HEK293 (cell line): Measurements from ENCODE around the gene KRTCAP2.

ENCODE experiments used
- CTCF ChIA-PET: fragments of 350-600 bp; formaldehyde crosslinking; extraction: SDS; loops from one replicate; lab custom pipeline; 2021; ENCODE audit warnings: antibody characterized with exemption; lab: Yijun Ruan, JAX
- POLR2A ChIA-PET: fragments of 300-600 bp; formaldehyde crosslinking; extraction: SDS; loops from one replicate; lab custom pipeline; 2020; ENCODE audit warnings: antibody characterized with exemption, inconsistent platforms; lab: Yijun Ruan, JAX
- H3K27ac ChIP-seq: fragments of 200-500 bp; sonication (Bioruptor generic); 2 replicates; pipeline ENCODE4 v1.5.1; 2014; ENCODE audit warnings: low read depth, low read length, control low read depth, inconsistent platforms; ENCODE audit errors: extremely low read depth
- H3K36me3 ChIP-seq, 2 experiments: fragments of 200-500 bp in 1 of 2; sonication (Bioruptor generic) in 1 of 2; 1 replicate in 1 of 2; 2 replicates in 1 of 2; pipeline ENCODE4 v1.5.1; 2014 to 2017; ENCODE audit warnings: inconsistent platforms in 2 of 2, low read length in 2 of 2; ENCODE audit not compliant: control insufficient read depth in 2 of 2, insufficient read depth in 1 of 2
- H3K4me1 ChIP-seq: fragments of 200-500 bp; sonication (Bioruptor generic); 2 replicates; pipeline ENCODE4 v1.5.1; 2014; ENCODE audit warnings: mild to moderate bottlenecking, low read length, inconsistent platforms; ENCODE audit not compliant: control insufficient read depth, insufficient read depth
- H3K4me3 ChIP-seq: 2 replicates; pipeline ENCODE4 v1.5.1; 2011; ENCODE audit warnings: low read depth, mild to moderate bottlenecking, control low read depth, low read length, moderate library complexity
- H3K9me3 ChIP-seq: fragments of 200-500 bp; sonication (Bioruptor generic); 2 replicates; pipeline ENCODE4 v1.5.1; 2014; ENCODE audit warnings: low read depth, low read length, inconsistent platforms; ENCODE audit not compliant: control insufficient read depth, insufficient read depth
- BCL11B ChIP-seq: fragments of 450-650 bp; formaldehyde crosslinking; IDR thresholded peaks from 2 replicates; pipeline ENCODE4 v1.5.1; 2016; ENCODE audit warnings: low read depth, missing biosample characterization, missing genetic modification characterization
- CTCF ChIP-seq: fragments of 450-650 bp; formaldehyde crosslinking; IDR thresholded peaks from 2 replicates; pipeline ENCODE4 v1.5.1; 2016; ENCODE audit warnings: missing biosample characterization, missing genetic modification characterization
- ELK4 ChIP-seq: IDR thresholded peaks from 2 replicates; pipeline ENCODE4 v1.6.1; 2011; ENCODE audit warnings: mild to moderate bottlenecking, low read depth, low read length, borderline replicate concordance
- GLIS2 ChIP-seq: fragments of 450-650 bp; formaldehyde crosslinking; IDR thresholded peaks from 2 replicates; pipeline ENCODE4 v1.5.1; 2016; ENCODE audit warnings: missing biosample characterization, missing genetic modification characterization
- HOXC10 ChIP-seq: sonication (generic); formaldehyde crosslinking; IDR thresholded peaks from 2 replicates; pipeline ENCODE4 v1.8.1; 2023; ENCODE audit warnings: mild to moderate bottlenecking, missing genetic modification reagents
- KLF9 ChIP-seq: fragments of 450-650 bp; formaldehyde crosslinking; IDR thresholded peaks from 2 replicates; pipeline ENCODE4 v1.5.1; 2016; ENCODE audit warnings: missing biosample characterization, missing genetic modification characterization, low read depth
- PRDM2 ChIP-seq: fragments of 450-650 bp; formaldehyde crosslinking; IDR thresholded peaks from 2 replicates; pipeline ENCODE4 v1.5.1; 2016; ENCODE audit warnings: missing biosample characterization, missing genetic modification characterization, borderline replicate concordance
- PRDM4 ChIP-seq: fragments of 450-650 bp; formaldehyde crosslinking; IDR thresholded peaks from 2 replicates; pipeline ENCODE4 v1.5.1; 2017; ENCODE audit warnings: missing biosample characterization, missing genetic modification characterization
- SP2 ChIP-seq: fragments of 450-650 bp; formaldehyde crosslinking; IDR thresholded peaks from 2 replicates; pipeline ENCODE4 v1.5.1; 2016; ENCODE audit warnings: missing biosample characterization, missing genetic modification characterization
- TRIM28 ChIP-seq: IDR thresholded peaks from 2 replicates; pipeline ENCODE4 v1.6.1; 2011; ENCODE audit warnings: low read length, control low read depth, borderline replicate concordance
- WT1 ChIP-seq: fragments of 450-650 bp; formaldehyde crosslinking; IDR thresholded peaks from 2 replicates; pipeline ENCODE4 v1.5.1; 2016; ENCODE audit warnings: missing biosample characterization, missing genetic modification characterization
- ZIC2 ChIP-seq: fragments of 450-650 bp; formaldehyde crosslinking; IDR thresholded peaks from 2 replicates; pipeline ENCODE4 v1.5.1; 2016; ENCODE audit warnings: missing biosample characterization, missing genetic modification characterization
- ZNF10 ChIP-seq: fragments of 450-650 bp; formaldehyde crosslinking; IDR thresholded peaks from 2 replicates; pipeline ENCODE4 v1.5.1; 2017; ENCODE audit warnings: missing biosample characterization, missing genetic modification characterization
- ZNF132 ChIP-seq: fragments of 450-650 bp; formaldehyde crosslinking; IDR thresholded peaks from 2 replicates; pipeline ENCODE4 v1.5.1; 2017; ENCODE audit warnings: missing biosample characterization, missing genetic modification characterization, borderline replicate concordance
- ZNF175 ChIP-seq: fragments of 450-650 bp; formaldehyde crosslinking; IDR thresholded peaks from 2 replicates; pipeline ENCODE4 v1.5.1; 2016; ENCODE audit warnings: missing biosample characterization, missing genetic modification characterization
- ZNF366 ChIP-seq: fragments of 450-650 bp; formaldehyde crosslinking; conservative IDR thresholded peaks from 2 replicates; pipeline ENCODE4 v1.5.1; 2016; ENCODE audit warnings: missing biosample characterization, missing genetic modification characterization
- ZNF488 ChIP-seq: fragments of 450-650 bp; formaldehyde crosslinking; IDR thresholded peaks from 2 replicates; pipeline ENCODE4 v1.5.1; 2016; ENCODE audit warnings: missing biosample characterization, missing genetic modification characterization
- ZNF692 ChIP-seq: fragments of 450-650 bp; formaldehyde crosslinking; IDR thresholded peaks from 2 replicates; pipeline ENCODE4 v1.5.1; 2016; ENCODE audit warnings: missing biosample characterization, missing genetic modification characterization
- ZSCAN5A ChIP-seq: fragments of 450-650 bp; formaldehyde crosslinking; IDR thresholded peaks from 2 replicates; pipeline ENCODE4 v1.5.1; 2016; ENCODE audit warnings: missing biosample characterization, missing genetic modification characterization

The KRTCAP2 gene

GRCh38 chr1:155126556-155127104 lies 46.5 kb downstream of the KRTCAP2 start (continued):
- TF ChIP-seq KLF9 (tag by site-specific recombination): peak; percentile 54
- TF ChIP-seq HOXC10 (CRISPR knock-in tag): no peak
- 0 out of 2 replicates have a peak, but pooled peaks have one; percentile 51 for TF ChIP-seq BCL11B (tag by site-specific recombination)
- peak; percentile 52 for TF ChIP-seq SP2
- peak; percentile 72; the same call in 1 of the 2 replicates for TF ChIP-seq WT1 (tag by site-specific recombination)
- no peak for TF ChIP-seq ZNF488 (tag by site-specific recombination)
- 0 out of 2 replicates have a peak, but pooled peaks have one; percentile 15 for TF ChIP-seq CTCF (tag by site-specific recombination)
- TF ChIP-seq ZNF175 (tag by site-specific recombination): no peak
- TF ChIP-seq, all 188 proteins: peak for 41

- Histone ChIP-seq H3K4me1 (peaks cover 21% of the 10 kb centered on the region), H3K36me3 (peaks cover 0 to 4% of the 10 kb centered on the region in 2 experiments; a peak in 1 of 3 replicates), H3K9me3 (no peaks in the 10 kb centered on the region), H3K4me3 (peak overlapping the region; percentile 62), H3K27ac (peak overlapping the region; percentile 73; the same call in 1 of the 2 replicates)
- ChIA-PET CTCF (interaction anchor here (0.5 to 2.6 kb wide), 7 partner anchors 31 to 579 kb away, joined by 3 to 17 read pairs (median 5); no protein-coding TSS in a partner anchor), POLR2A (interaction anchor here (0.7 to 2.9 kb wide), 6 partner anchors 9 to 47 kb away, joined by 3 to 9 read pairs (median 6); partner anchors contain the start of genes KRTCAP2 and SLC50A1)
- TF ChIP-seq ZSCAN5A (tag by site-specific recombination) (no peak; the same call in 1 of the 2 replicates), GLIS2 (tag by site-specific recombination) (peak; percentile 59; the same call in 1 of the 2 replicates), ZNF692 (peak; percentile 19; the same call in 1 of the 2 replicates), ZIC2 (tag by site-specific recombination) (no peak), PRDM2 (tag by site-specific recombination) (no peak), ZNF366 (peak; percentile 54), ELK4 (no peak), ZNF132 (tag by site-specific recombination) (no peak), TRIM28 (0 out of 2 replicates have a peak, but pooled peaks have one; percentile 16), ZNF10 (no peak), PRDM4 (tag by site-specific recombination) (0 out of 2 replicates have a peak, but pooled peaks have one; percentile 6)
Observed at GRCh38 chr1:155125946-155126555, 47.1 kb downstream of the KRTCAP2 start.
